ENCODE data around the gene FOXB2. TPM values are rescaled to one million over a fixed set of nuclear protein-coding genes. Genes with fewer than 3 reads are reported as not detected.

Gene FOXB2
- total and polyA plus RNA-seq, 2 of the 8 experiments (the other 6 are each of a cell fraction or from before 2014, with no cell fraction given): 0.15 to 0.22 TPM

DNA sequence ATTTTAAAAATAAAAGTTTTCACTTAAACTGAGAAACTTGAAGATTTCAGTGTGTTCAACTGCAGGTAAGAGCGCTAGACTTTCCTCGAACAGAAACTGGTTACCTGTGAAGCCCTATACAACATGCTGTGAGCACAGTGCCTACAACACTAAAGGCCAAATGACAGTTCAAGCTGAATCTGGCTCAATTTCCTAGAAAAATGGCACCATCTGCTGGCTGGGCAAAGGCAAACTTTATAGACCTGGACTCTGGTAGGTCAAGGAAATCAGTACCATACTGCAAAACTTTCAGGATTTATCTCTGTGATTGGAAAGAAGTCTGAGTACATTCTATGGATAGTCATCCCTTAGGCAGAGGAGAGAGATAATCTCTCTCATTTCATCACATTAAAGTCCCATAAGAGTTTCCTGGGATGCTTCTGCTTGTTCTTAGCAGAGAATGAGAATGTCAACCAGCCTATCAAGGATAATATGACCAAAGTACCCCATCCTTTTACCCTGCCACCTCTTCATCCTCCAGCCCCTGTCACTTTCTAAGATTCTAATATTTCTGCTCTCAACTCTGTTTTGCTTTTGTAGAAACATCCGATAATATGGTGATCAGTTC, 31.8 kb upstream of the FOXB2 start:
- H2BK5ac ChIP-seq (ENCODE audit: low read depth, low read length): no peak overlapping the region
- no peaks in the 10 kb centered on the region for H3K79me1 ChIP-seq (ENCODE audit: low read depth, low read length)
- H3K23me2 ChIP-seq (ENCODE audit: low read depth, low read length): no peaks in the 10 kb centered on the region; the same call in 1 of the 2 replicates
- no peak overlapping the region for H2BK12ac ChIP-seq (ENCODE audit: low read depth, low read length)
- peak; percentile 38 to 59 for DNase-seq (ENCODE audit: low read depth in 1 of 2, low spot score in 2 of 2)
- peak; percentile 97 for FAIRE-seq
- no peaks in the 10 kb centered on the region for H3K36me3 ChIP-seq (ENCODE audit: control insufficient read depth in 2 of 4, insufficient read depth in 4 of 4, low read length in 3 of 4)
- ChIA-PET CTCF (ENCODE audit: partially characterized antibody) (interaction anchor here (0.8 to 7.0 kb wide), 23 partner anchors 9 to 344 kb away, joined by 3 to 83 read pairs (median 4); no protein-coding TSS in a partner anchor), POLR2A (ENCODE audit: partially characterized antibody) (interaction anchor here (1.9 kb wide), 1 partner anchor 82 kb away, joined by 5 read pairs; no protein-coding TSS in a partner anchor)
- TF ChIP-seq, protein P1, sequence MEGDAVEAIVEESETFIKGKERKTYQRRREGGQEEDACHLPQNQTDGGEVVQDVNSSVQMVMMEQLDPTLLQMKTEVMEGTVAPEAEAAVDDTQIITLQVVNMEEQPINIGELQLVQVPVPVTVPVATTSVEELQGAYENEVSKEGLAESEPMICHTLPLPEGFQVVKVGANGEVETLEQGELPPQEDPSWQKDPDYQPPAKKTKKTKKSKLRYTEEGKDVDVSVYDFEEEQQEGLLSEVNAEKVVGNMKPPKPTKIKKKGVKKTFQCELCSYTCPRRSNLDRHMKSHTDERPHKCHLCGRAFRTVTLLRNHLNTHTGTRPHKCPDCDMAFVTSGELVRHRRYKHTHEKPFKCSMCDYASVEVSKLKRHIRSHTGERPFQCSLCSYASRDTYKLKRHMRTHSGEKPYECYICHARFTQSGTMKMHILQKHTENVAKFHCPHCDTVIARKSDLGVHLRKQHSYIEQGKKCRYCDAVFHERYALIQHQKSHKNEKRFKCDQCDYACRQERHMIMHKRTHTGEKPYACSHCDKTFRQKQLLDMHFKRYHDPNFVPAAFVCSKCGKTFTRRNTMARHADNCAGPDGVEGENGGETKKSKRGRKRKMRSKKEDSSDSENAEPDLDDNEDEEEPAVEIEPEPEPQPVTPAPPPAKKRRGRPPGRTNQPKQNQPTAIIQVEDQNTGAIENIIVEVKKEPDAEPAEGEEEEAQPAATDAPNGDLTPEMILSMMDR (IDR thresholded peaks at IDR 0.05; ENCODE audit: control extremely low read depth in 1 of 3, insufficient read depth in 1 of 3, low read depth in 1 of 3, low read length in 3 of 3): peak in 2 of 3 experiments; percentile 83 to 87; a peak in 3 of 4 replicates
- no peak for TF ChIP-seq NRF1 (IDR thresholded peaks at IDR 0.05; ENCODE audit: low read depth, low read length)
- TF ChIP-seq RAD21 (IDR thresholded peaks at IDR 0.05 in 1 of 2, conservative IDR thresholded peaks at IDR 0.05 in 1 of 2; ENCODE audit: low read depth in 2 of 2, low read length in 2 of 2): peak; percentile 95 to 98
- peak; percentile 31; the same call in 1 of the 2 replicates for TF ChIP-seq YY1 (IDR thresholded peaks at IDR 0.05; ENCODE audit: low read depth, low read length)
- TF ChIP-seq RXRA (IDR thresholded peaks at IDR 0.05; ENCODE audit: insufficient read depth, low read depth, low read length): no peak
- TF ChIP-seq BACH1 (IDR thresholded peaks at IDR 0.05; ENCODE audit: low read length): no peak
- no peak for TF ChIP-seq SP4 (IDR thresholded peaks at IDR 0.05; ENCODE audit: low read length)
- H3K4ac ChIP-seq (replicated peaks; ENCODE audit: insufficient read length, low read depth, low read length): no peak overlapping the region
- no peak overlapping the region for H3K18ac ChIP-seq (ENCODE audit: extremely low read depth, low read length)
- H3K23ac ChIP-seq (ENCODE audit: insufficient read length): no peak overlapping the region
- no peak overlapping the region for H3K4me2 ChIP-seq (ENCODE audit: insufficient read depth in 1 of 2, low read depth in 2 of 2, low read length in 2 of 2)
- no peaks in the 10 kb centered on the region for H4K20me1 ChIP-seq (replicated peaks in 1 of 2; ENCODE audit: control insufficient read depth in 1 of 2, insufficient read depth in 2 of 2, low read length in 2 of 2)
- no peak overlapping the region for H3K56ac ChIP-seq (replicated peaks; ENCODE audit: insufficient read length, low read depth, low read length)
- no peak overlapping the region for H2BK15ac ChIP-seq (ENCODE audit: low read length)
- H3K9me3 ChIP-seq (ENCODE audit: insufficient read depth in 2 of 2, low read depth in 1 of 2, low read length in 1 of 2): no peaks in the 10 kb centered on the region
- H4K91ac ChIP-seq (replicated peaks; ENCODE audit: insufficient read length, low read length): no peak overlapping the region
- no peaks in the 10 kb centered on the region for H3K27me3 ChIP-seq (replicated peaks in 1 of 4; ENCODE audit: control insufficient read depth in 3 of 4, extremely low read depth in 1 of 4, insufficient read depth in 3 of 4, low read length in 3 of 4)
- no peak overlapping the region for H2AK5ac ChIP-seq (ENCODE audit: low read depth, low read length)
- no peaks in the 10 kb centered on the region for H3K4me1 ChIP-seq (replicated peaks in 1 of 4; ENCODE audit: control insufficient read depth in 3 of 4, insufficient read depth in 4 of 4, low read length in 3 of 4)
- H3K9ac ChIP-seq (replicated peaks in 1 of 4; ENCODE audit: extremely low read depth in 1 of 4, low read depth in 3 of 4, low read length in 3 of 4): no peak overlapping the region
- H3K27ac ChIP-seq (ENCODE audit: low read depth, low read length): no peak overlapping the region
- no peak overlapping the region for H3K4me3 ChIP-seq (ENCODE audit: extremely low read depth in 1 of 4, insufficient read depth in 2 of 4, low read depth in 3 of 4, low read length in 4 of 4)
- H3K79me2 ChIP-seq (ENCODE audit: control insufficient read depth in 1 of 2, insufficient read depth in 2 of 2, low read length in 2 of 2): no peaks in the 10 kb centered on the region
- 59% methylated on average over 3 of the region's 3 CpGs; no CpG with 5 or more reads in 1 of the 2 experiments for WGBS, 2 experiments (ENCODE audit: extremely low coverage in 1 of 2, insufficient coverage in 1 of 2, insufficient read length in 1 of 2, insufficient replicate concordance in 2 of 2, low coverage in 1 of 2, low lambda C conversion rate in 2 of 2, missing lambda C conversion rate in 1 of 2)
- no peak overlapping the region for H2AFZ ChIP-seq (ENCODE audit: low read length)
- H4K5ac ChIP-seq (ENCODE audit: insufficient read length, low read depth, low read length): no peak overlapping the region
- no peak overlapping the region for H4K8ac ChIP-seq (ENCODE audit: extremely low read depth, insufficient read depth, low read length)
- no peak overlapping the region for H2BK20ac ChIP-seq (ENCODE audit: low read length)
- no peak overlapping the region for H3K14ac ChIP-seq (ENCODE audit: insufficient read length)
- no peak overlapping the region for H2BK120ac ChIP-seq (replicated peaks; ENCODE audit: low read depth, low read length)

Data from H1 (cell line).